Measurements from ENCODE around the gene PALD1.

PALD1 gene

GRCh38 chr10:70594161-70594560 lies 115.6 kb downstream of the PALD1 start:
- H3K9ac ChIP-seq (ENCODE audit: low read depth, low read length): no peak overlapping the region
- H3K9me3 ChIP-seq (replicated peaks; ENCODE audit: low read length): no peaks in the 10 kb centered on the region

GRCh38 chr10:70595566-70596016 lies 117.0 kb downstream of the PALD1 start:
- no peak overlapping the region for H3K9ac ChIP-seq (ENCODE audit: low read depth, low read length)
- H3K4me2 ChIP-seq (ENCODE audit: low read length): no peak overlapping the region
- H3K4me3 ChIP-seq (ENCODE audit: low read length): no peak overlapping the region
- H3K9me3 ChIP-seq (replicated peaks; ENCODE audit: low read length): no peaks in the 10 kb centered on the region
- peaks cover 13% of the 10 kb centered on the region for H3K27me3 ChIP-seq (ENCODE audit: control insufficient read depth, insufficient read depth, low read length)
- no peaks in the 10 kb centered on the region for H3K36me3 ChIP-seq (ENCODE audit: insufficient read depth, low read length)
- no peaks in the 10 kb centered on the region for H3K4me1 ChIP-seq (ENCODE audit: control insufficient read depth, insufficient read depth, low read length)

More at GRCh38 chr10:70594161-70594560, 115.6 kb downstream of the PALD1 start:
- Histone ChIP-seq H3K36me3 (ENCODE audit: insufficient read depth, low read length) (no peaks in the 10 kb centered on the region), H3K4me3 (ENCODE audit: low read length) (no peak overlapping the region), H3K27me3 (ENCODE audit: control insufficient read depth, insufficient read depth, low read length) (peaks cover 13% of the 10 kb centered on the region), H3K4me1 (ENCODE audit: control insufficient read depth, insufficient read depth, low read length) (peaks cover 10% of the 10 kb centered on the region), H3K4me2 (ENCODE audit: low read length) (no peak overlapping the region)

DNA sequence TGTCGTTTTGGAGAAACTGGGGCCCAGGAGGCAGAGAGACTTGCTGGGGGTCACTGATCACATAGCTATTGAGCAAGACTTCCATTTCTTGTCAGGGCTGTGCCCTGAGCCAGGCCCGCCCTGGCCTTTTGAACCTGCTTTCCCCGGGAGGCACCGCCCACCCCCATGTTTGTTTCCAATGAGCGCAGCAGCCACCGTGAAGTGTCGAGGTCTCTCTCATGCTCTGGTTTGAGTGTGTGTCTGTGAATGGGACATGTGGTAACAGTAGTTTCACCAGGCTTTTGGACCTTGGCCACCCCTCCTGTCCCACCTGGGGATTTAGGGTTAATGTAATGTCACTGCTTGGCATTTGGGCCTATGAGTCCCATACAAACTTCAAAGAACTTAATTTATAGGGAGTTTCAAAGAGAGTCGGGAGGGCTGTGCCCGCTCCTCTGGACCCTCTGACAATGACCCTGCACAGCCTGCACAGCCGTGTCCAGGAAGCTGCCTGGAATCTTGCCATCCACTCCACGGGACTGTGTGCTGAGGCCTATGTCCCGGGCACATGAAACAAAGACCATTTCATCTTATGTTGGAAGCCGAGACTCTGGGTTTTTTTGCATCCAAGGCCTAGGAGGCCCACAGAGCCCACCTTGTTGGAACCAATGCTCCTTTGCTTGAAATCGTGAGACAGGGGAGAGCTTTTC lies 117.7 kb downstream of the PALD1 start:
- Histone ChIP-seq H3K4me2 (ENCODE audit: low read length) (no peak overlapping the region), H3K4me1 (ENCODE audit: control insufficient read depth, insufficient read depth, low read length) (no peaks in the 10 kb centered on the region), H3K9ac (ENCODE audit: low read depth, low read length) (no peak overlapping the region), H3K9me3 (replicated peaks; ENCODE audit: low read length) (no peaks in the 10 kb centered on the region), H3K27me3 (ENCODE audit: control insufficient read depth, insufficient read depth, low read length) (peaks cover 13% of the 10 kb centered on the region), H3K36me3 (ENCODE audit: insufficient read depth, low read length) (no peaks in the 10 kb centered on the region), H3K4me3 (ENCODE audit: low read length) (no peak overlapping the region)

GRCh38 chr10:70596860-70597809 lies 118.6 kb downstream of the PALD1 start:
- H3K9me3 ChIP-seq (replicated peaks; ENCODE audit: low read length): no peaks in the 10 kb centered on the region
- H3K4me3 ChIP-seq (ENCODE audit: low read length): no peak overlapping the region
- no peak overlapping the region for H3K9ac ChIP-seq (ENCODE audit: low read depth, low read length)
- no peaks in the 10 kb centered on the region for H3K4me1 ChIP-seq (ENCODE audit: control insufficient read depth, insufficient read depth, low read length)
- no peak overlapping the region for H3K4me2 ChIP-seq (ENCODE audit: low read length)
- no peaks in the 10 kb centered on the region for H3K36me3 ChIP-seq (ENCODE audit: insufficient read depth, low read length)
- peaks cover 13% of the 10 kb centered on the region for H3K27me3 ChIP-seq (ENCODE audit: control insufficient read depth, insufficient read depth, low read length)

- Histone ChIP-seq H3K4me2 (ENCODE audit: low read length) (no peak overlapping the region), H3K27me3 (ENCODE audit: control insufficient read depth, insufficient read depth, low read length) (peaks cover 11% of the 10 kb centered on the region), H3K9me3 (replicated peaks; ENCODE audit: low read length) (no peaks in the 10 kb centered on the region), H3K36me3 (ENCODE audit: insufficient read depth, low read length) (no peaks in the 10 kb centered on the region), H3K9ac (ENCODE audit: low read depth, low read length) (no peak overlapping the region), H3K4me3 (ENCODE audit: low read length) (no peak overlapping the region), H3K4me1 (ENCODE audit: control insufficient read depth, insufficient read depth, low read length) (no peaks in the 10 kb centered on the region)
These were observed 119.6 kb downstream of the PALD1 start for GRCh38 chr10:70597856-70598815.

- Histone ChIP-seq H3K27me3 (ENCODE audit: control insufficient read depth, insufficient read depth, low read length) (peaks cover 17% of the 10 kb centered on the region), H3K4me1 (ENCODE audit: control insufficient read depth, insufficient read depth, low read length) (no peaks in the 10 kb centered on the region), H3K4me3 (ENCODE audit: low read length) (no peak overlapping the region), H3K9me3 (replicated peaks; ENCODE audit: low read length) (no peaks in the 10 kb centered on the region), H3K9ac (ENCODE audit: low read depth, low read length) (no peak overlapping the region), H3K36me3 (ENCODE audit: insufficient read depth, low read length) (no peaks in the 10 kb centered on the region), H3K4me2 (ENCODE audit: low read length) (no peak overlapping the region)
These were observed 120.3 kb downstream of the PALD1 start for GRCh38 chr10:70598857-70599295.

DNA sequence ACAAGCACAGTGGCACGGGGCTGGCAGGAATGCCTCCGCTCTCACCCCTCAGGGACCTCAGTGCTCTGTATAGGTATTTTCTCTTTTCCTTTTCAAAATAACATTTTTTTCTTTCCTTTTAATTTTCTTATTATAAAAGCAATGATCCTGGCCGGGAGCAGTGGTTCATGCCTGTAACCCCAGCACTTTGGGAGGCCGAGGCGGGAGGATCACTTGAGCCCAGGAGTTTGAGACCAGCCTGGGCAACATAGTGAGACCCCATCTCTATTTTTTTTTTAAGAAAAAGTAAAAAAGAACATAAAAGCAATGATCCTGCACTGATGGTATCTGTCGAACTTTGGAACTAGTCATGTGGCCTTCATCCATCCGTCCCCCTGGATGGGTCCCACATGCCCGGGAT lies 120.8 kb downstream of the PALD1 start:
- Histone ChIP-seq H3K9ac (ENCODE audit: low read depth, low read length) (no peak overlapping the region), H3K4me3 (ENCODE audit: low read length) (no peak overlapping the region), H3K4me1 (ENCODE audit: control insufficient read depth, insufficient read depth, low read length) (no peaks in the 10 kb centered on the region), H3K4me2 (ENCODE audit: low read length) (no peak overlapping the region), H3K36me3 (ENCODE audit: insufficient read depth, low read length) (no peaks in the 10 kb centered on the region), H3K27me3 (ENCODE audit: control insufficient read depth, insufficient read depth, low read length) (peaks cover 14% of the 10 kb centered on the region), H3K9me3 (replicated peaks; ENCODE audit: low read length) (no peaks in the 10 kb centered on the region)

DNA sequence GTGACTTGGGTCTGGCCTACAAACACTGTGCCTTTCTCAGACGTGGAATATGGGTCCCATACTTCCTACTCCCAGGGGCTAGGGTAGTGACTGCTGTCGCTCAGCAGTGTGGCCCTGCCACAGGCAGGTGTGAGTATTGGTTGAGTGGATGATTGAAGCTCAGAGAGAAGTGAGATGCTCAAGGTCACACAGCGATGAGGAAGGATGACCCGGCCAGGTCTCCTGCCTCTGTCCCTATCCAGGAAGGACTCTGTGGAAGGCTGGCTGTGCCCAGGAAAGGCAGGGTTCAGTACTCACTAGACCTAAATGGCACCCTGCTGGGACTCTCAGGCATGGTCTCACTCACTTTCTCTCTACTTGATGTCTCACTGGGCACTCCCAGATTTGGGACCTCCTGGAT lies 121.2 kb downstream of the PALD1 start:
- Histone ChIP-seq H3K36me3 (ENCODE audit: insufficient read depth, low read length) (no peaks in the 10 kb centered on the region), H3K4me1 (ENCODE audit: control insufficient read depth, insufficient read depth, low read length) (no peaks in the 10 kb centered on the region), H3K9me3 (replicated peaks; ENCODE audit: low read length) (no peaks in the 10 kb centered on the region), H3K27me3 (ENCODE audit: control insufficient read depth, insufficient read depth, low read length) (peaks cover 14% of the 10 kb centered on the region), H3K4me3 (ENCODE audit: low read length) (no peak overlapping the region), H3K9ac (ENCODE audit: low read depth, low read length) (no peak overlapping the region), H3K4me2 (ENCODE audit: low read length) (no peak overlapping the region)

DNA sequence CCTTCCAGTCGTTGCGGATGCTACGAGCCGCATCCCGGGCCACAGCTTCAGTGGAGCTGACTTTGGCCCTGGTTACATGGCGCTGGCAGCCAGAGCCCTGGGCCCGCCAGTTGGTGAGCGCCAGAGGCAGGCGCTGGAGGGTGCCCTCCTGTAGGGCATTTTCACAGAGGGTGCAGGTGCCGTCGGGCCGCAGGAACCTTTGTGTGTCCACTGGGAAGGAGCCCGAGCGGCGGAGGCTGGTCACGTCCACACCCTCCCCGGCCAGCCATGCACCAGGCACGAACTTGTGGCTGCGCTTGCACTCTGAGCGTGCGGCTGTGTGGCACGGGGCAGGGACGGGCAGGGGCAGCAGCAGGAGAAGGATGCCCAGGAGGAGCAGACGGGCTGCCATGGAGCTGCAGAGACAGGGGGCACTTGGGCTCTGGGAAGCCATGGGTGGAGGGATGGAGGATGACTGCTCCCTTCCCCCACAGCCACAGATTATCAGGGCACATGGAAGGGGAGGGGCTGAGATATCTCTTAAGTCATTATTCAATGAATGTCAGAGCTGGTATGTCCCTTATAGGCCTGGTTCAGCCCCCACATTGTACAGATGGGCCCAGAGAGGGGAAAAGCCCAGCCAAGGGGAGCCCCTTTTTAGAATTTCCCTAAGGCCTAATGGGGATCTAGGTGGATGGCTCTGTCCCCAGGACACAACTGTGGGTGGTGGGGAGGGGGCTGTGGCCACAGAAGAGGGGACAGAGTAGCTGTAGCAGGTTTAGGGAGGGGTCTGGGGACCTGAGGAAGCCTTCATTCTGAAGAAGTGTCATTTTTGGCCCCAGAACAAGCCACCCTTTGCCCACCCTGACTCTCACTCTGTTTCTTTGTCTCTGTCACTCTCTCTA lies 122.2 kb downstream of the PALD1 start:
- no peaks in the 10 kb centered on the region for H3K4me1 ChIP-seq (ENCODE audit: control insufficient read depth, insufficient read depth, low read length)
- no peak overlapping the region for H3K4me3 ChIP-seq (ENCODE audit: low read length)
- no peak overlapping the region for H3K4me2 ChIP-seq (ENCODE audit: low read length)
- no peaks in the 10 kb centered on the region for H3K9me3 ChIP-seq (replicated peaks; ENCODE audit: low read length)
- no peaks in the 10 kb centered on the region for H3K36me3 ChIP-seq (ENCODE audit: insufficient read depth, low read length)
- peaks cover 14% of the 10 kb centered on the region for H3K27me3 ChIP-seq (ENCODE audit: control insufficient read depth, insufficient read depth, low read length)
- no peak overlapping the region for H3K9ac ChIP-seq (ENCODE audit: low read depth, low read length)

- H3K4me1 ChIP-seq (ENCODE audit: control insufficient read depth, insufficient read depth, low read length): no peaks in the 10 kb centered on the region
- H3K36me3 ChIP-seq (ENCODE audit: insufficient read depth, low read length): no peaks in the 10 kb centered on the region
- no peak overlapping the region for H3K4me2 ChIP-seq (ENCODE audit: low read length)
- H3K9me3 ChIP-seq (replicated peaks; ENCODE audit: low read length): no peaks in the 10 kb centered on the region
- peaks cover 16% of the 10 kb centered on the region for H3K27me3 ChIP-seq (ENCODE audit: control insufficient read depth, insufficient read depth, low read length)
- no peak overlapping the region for H3K9ac ChIP-seq (ENCODE audit: low read depth, low read length)
- H3K4me3 ChIP-seq (ENCODE audit: low read length): no peak overlapping the region
These were observed 123.2 kb downstream of the PALD1 start for GRCh38 chr10:70601746-70602145.
